H9 (cell line): Measurements from ENCODE around the gene ABHD12. TPM values are rescaled to one million over a fixed set of nuclear protein-coding genes. Genes with fewer than 3 reads are reported as not detected.

ENCODE experiments used
- DNase-seq: peaks from one replicate; pipeline ENCODE4 v3.0.0-alpha.2; 2017
- H2AFZ ChIP-seq: one replicate; pipeline ENCODE4 v1.6.1; 2013; ENCODE audit warnings: mild to moderate bottlenecking, low read length, control low read depth, moderate library complexity
- H2AK5ac ChIP-seq: 2 replicates; pipeline ENCODE4 v1.6.1; 2013; ENCODE audit warnings: low read length, control low read depth, mixed read lengths; ENCODE audit not compliant: insufficient read length
- H2BK120ac ChIP-seq: one replicate; pipeline ENCODE4 v1.6.1; 2013; ENCODE audit warnings: low read depth, mild to moderate bottlenecking, low read length, control low read depth, inconsistent platforms; ENCODE audit not compliant: poor library complexity, severe bottlenecking
- H2BK12ac ChIP-seq: 2 replicates; pipeline ENCODE4 v1.6.1; 2013; ENCODE audit warnings: low read length, control low read depth, mixed read lengths, low read depth; ENCODE audit not compliant: insufficient read length
- H2BK15ac ChIP-seq: 2 replicates; pipeline ENCODE4 v1.6.1; 2013; ENCODE audit warnings: low read depth, low read length, control low read depth
- H2BK20ac ChIP-seq: one replicate; pipeline ENCODE4 v1.6.1; 2013; ENCODE audit warnings: low read depth, mild to moderate bottlenecking, low read length, control low read depth, inconsistent platforms; ENCODE audit not compliant: poor library complexity, severe bottlenecking
- H2BK5ac ChIP-seq: 2 replicates; pipeline ENCODE4 v1.6.1; 2013; ENCODE audit warnings: low read length, control low read depth, mixed read lengths; ENCODE audit not compliant: insufficient read length
- H3K14ac ChIP-seq: 2 replicates; pipeline ENCODE4 v1.6.1; 2013; ENCODE audit warnings: low read length, control low read depth; ENCODE audit not compliant: insufficient read depth
- H3K18ac ChIP-seq: 2 replicates; pipeline ENCODE4 v1.6.1; 2013; ENCODE audit warnings: low read depth, mild to moderate bottlenecking, mixed read lengths, low read length, control low read depth; ENCODE audit not compliant: insufficient read length
- H3K23ac ChIP-seq: 2 replicates; pipeline ENCODE4 v1.6.1; 2013; ENCODE audit warnings: low read length, control low read depth, mixed read lengths, low read depth; ENCODE audit not compliant: insufficient read length
- H3K23me2 ChIP-seq: 2 replicates; pipeline ENCODE4 v1.6.1; 2013; ENCODE audit warnings: low read depth, mild to moderate bottlenecking, mixed read lengths, low read length, control low read depth; ENCODE audit not compliant: insufficient read length, poor library complexity, severe bottlenecking
- H3K27ac ChIP-seq: 2 replicates; pipeline ENCODE4 v1.5.1; 2013; ENCODE audit warnings: low read length, control low read depth, mixed read lengths, low read depth; ENCODE audit not compliant: insufficient read length
- H3K27me3 ChIP-seq: 2 replicates; pipeline ENCODE4 v1.6.1; 2013; ENCODE audit warnings: low read length, control low read depth, inconsistent platforms; ENCODE audit not compliant: insufficient read depth
- H3K4ac ChIP-seq: 2 replicates; pipeline ENCODE4 v1.6.1; 2013; ENCODE audit warnings: low read depth, mild to moderate bottlenecking, control low read depth, inconsistent platforms, low read length, moderate library complexity
- H3K4me1 ChIP-seq: 2 replicates; pipeline ENCODE4 v1.6.1; 2013; ENCODE audit warnings: low read length, control low read depth, inconsistent platforms; ENCODE audit not compliant: insufficient read depth
- H3K4me2 ChIP-seq: 2 replicates; pipeline ENCODE4 v1.6.1; 2013; ENCODE audit warnings: low read length, control low read depth, mixed read lengths; ENCODE audit not compliant: insufficient read length, insufficient read depth
- H3K56ac ChIP-seq: 2 replicates; pipeline ENCODE4 v1.6.1; 2013; ENCODE audit warnings: low read depth, mild to moderate bottlenecking, mixed read lengths, low read length, control low read depth; ENCODE audit not compliant: insufficient read length
- H3K79me1 ChIP-seq: 2 replicates; pipeline ENCODE4 v1.6.1; 2013; ENCODE audit warnings: low read depth, mild to moderate bottlenecking, moderate library complexity, low read length, control low read depth, inconsistent platforms; ENCODE audit not compliant: insufficient read depth, poor library complexity, severe bottlenecking
- H3K79me2 ChIP-seq: 2 replicates; pipeline ENCODE4 v1.6.1; 2013; ENCODE audit warnings: low read length, control low read depth, inconsistent platforms; ENCODE audit not compliant: insufficient read depth
- H3K9ac ChIP-seq: 2 replicates; pipeline ENCODE4 v1.6.1; 2013; ENCODE audit warnings: low read length, control low read depth, mixed read lengths; ENCODE audit not compliant: insufficient read length; ENCODE audit errors: extremely low read depth
- H3K9me3 ChIP-seq: one replicate; pipeline ENCODE4 v1.6.1; 2013; ENCODE audit warnings: low read depth, low read length, inconsistent platforms; ENCODE audit not compliant: control insufficient read depth
- H3T11ph ChIP-seq: one replicate; pipeline ENCODE4 v1.6.1; 2013; ENCODE audit warnings: mild to moderate bottlenecking, low read length, control low read depth, inconsistent platforms
- H4K20me1 ChIP-seq: one replicate; pipeline ENCODE4 v1.6.1; 2013; ENCODE audit not compliant: control insufficient read depth, insufficient read length, insufficient read depth
- H4K5ac ChIP-seq: 2 replicates; pipeline ENCODE4 v1.6.1; 2013; ENCODE audit warnings: low read depth, mild to moderate bottlenecking, mixed read lengths, low read length, control low read depth; ENCODE audit not compliant: insufficient read length
- H4K8ac ChIP-seq: replicated peaks from 2 replicates; pipeline ENCODE4 v1.6.1; 2013; ENCODE audit warnings: low read length, control low read depth, mixed read lengths, low read depth; ENCODE audit not compliant: insufficient read length
- H4K91ac ChIP-seq: 2 replicates; pipeline ENCODE4 v1.6.1; 2013; ENCODE audit warnings: low read depth, mild to moderate bottlenecking, moderate library complexity, mixed read lengths, low read length, control low read depth; ENCODE audit not compliant: insufficient read length
- H3K27ac Mint-ChIP-seq, 3 experiments: 2 replicates in 2 of 3; 3 replicates in 1 of 3; pipeline ENCODE4 v1.8.0; 2020 to 2021; ENCODE audit warnings: mixed read lengths in 3 of 3, mild to moderate bottlenecking in 1 of 3, moderate library complexity in 1 of 3
- H3K27me3 Mint-ChIP-seq: 2 replicates; pipeline ENCODE4 v1.8.0; 2021; ENCODE audit warnings: low read depth, mild to moderate bottlenecking, moderate library complexity, mixed read lengths
- H3K36me3 Mint-ChIP-seq, 3 experiments: 2 replicates in 2 of 3; 3 replicates in 1 of 3; pipeline ENCODE4 v1.8.0; 2020 to 2021; ENCODE audit warnings: low read depth in 3 of 3, mixed read lengths in 3 of 3; ENCODE audit not compliant: insufficient read depth in 1 of 3
- H3K4me1 Mint-ChIP-seq, 2 experiments: 2 replicates each; pipeline ENCODE4 v1.8.0; 2020; ENCODE audit warnings: mixed read lengths in 2 of 2
- H3K4me3 Mint-ChIP-seq, 2 experiments: 2 replicates in 1 of 2; 3 replicates in 1 of 2; pipeline ENCODE4 v1.8.0; 2020 to 2021; ENCODE audit warnings: mild to moderate bottlenecking in 2 of 2, mixed read lengths in 2 of 2, moderate library complexity in 1 of 2
- H3K9me3 Mint-ChIP-seq, 2 experiments: 2 replicates in 1 of 2; 3 replicates in 1 of 2; pipeline ENCODE4 v1.8.0; 2020; ENCODE audit warnings: mild to moderate bottlenecking in 2 of 2, mixed read lengths in 2 of 2, moderate library complexity in 1 of 2
- CTCF ChIP-seq: fragments of 200-600 bp; sonication (generic); conservative IDR thresholded peaks from 3 replicates; pipeline ENCODE4 v1.8.0; 2021; ENCODE audit warnings: antibody characterized with exemption, mild to moderate bottlenecking
- WGBS: extraction: QIAGEN DNeasy Blood & Tissue Kit; methylation state at CpG from one replicate; pipeline ENCODE4 v1.1.7; 2013; ENCODE audit warnings: missing lambda C conversion rate, low lambda C conversion rate, mixed read lengths; ENCODE audit not compliant: insufficient read length; ENCODE audit errors: extremely low coverage; 5-methylcytosine and 5-hydroxymethylcytosine counted together
- total RNA-seq: library from RNA; stranded (reverse); gene quantifications from 2 replicates; pipeline ENCODE4 v1.2.1, GENCODE V29; 2021

Gene ABHD12
- total RNA-seq, 1 experiment from 2014 or later: 54.4 TPM

- H3K23ac ChIP-seq: no peak overlapping the region
- no peak for TF ChIP-seq CTCF
- no peak overlapping the region for H3K9ac ChIP-seq
- no peak overlapping the region for H3K14ac ChIP-seq
- no peak overlapping the region for H3T11ph ChIP-seq
- H3K4me2 ChIP-seq: no peak overlapping the region
- H4K91ac ChIP-seq: no peak overlapping the region
- no peaks in the 10 kb centered on the region for H3K4me1 ChIP-seq
- no peak overlapping the region for H3K27ac ChIP-seq
- Mint-ChIP-seq H3K9me3 (no peaks in the 10 kb centered on the region), H3K27me3 (peaks cover 5% of the 10 kb centered on the region), H3K36me3 (peaks cover 4 to 12% (median 4%) of the 10 kb centered on the region in 3 experiments; a peak in 4 of 7 replicates), H3K27ac (no peak overlapping the region), H3K4me1 (peaks cover 32 to 42% of the 10 kb centered on the region in 2 experiments), H3K4me3 (no peak overlapping the region)
- H3K27me3 ChIP-seq: no peaks in the 10 kb centered on the region; the same call in 1 of the 2 replicates
- no peak for DNase-seq
- no peak overlapping the region for H3K56ac ChIP-seq
- no peak overlapping the region for H4K5ac ChIP-seq
- H2BK120ac ChIP-seq: no peak overlapping the region
- no peak overlapping the region for H2BK20ac ChIP-seq
- no peak overlapping the region for H2AFZ ChIP-seq
- H3K9me3 ChIP-seq: no peaks in the 10 kb centered on the region
- H3K4ac ChIP-seq: no peak overlapping the region
- H3K23me2 ChIP-seq: peaks cover 6% of the 10 kb centered on the region
- H4K20me1 ChIP-seq: no peaks in the 10 kb centered on the region
- H4K8ac ChIP-seq: no peak overlapping the region
- no peaks in the 10 kb centered on the region for H3K79me1 ChIP-seq
- peaks cover 5% of the 10 kb centered on the region; the same call in 1 of the 2 replicates for H3K79me2 ChIP-seq
- no peak overlapping the region for H2BK12ac ChIP-seq
- H2BK15ac ChIP-seq: no peak overlapping the region
- no CpG with 5 or more reads among the region's 4 CpGs for WGBS
- no peak overlapping the region for H2AK5ac ChIP-seq
- H2BK5ac ChIP-seq: no peak overlapping the region
- no peak overlapping the region for H3K18ac ChIP-seq
These were observed 139.1 kb downstream of the ABHD12 start for GRCh38 chr20:25251558-25251957.
